ENCODE results near the gene TCP11X1.
"Not testable (repeated sequence)": the region's sequence is repeated elsewhere in the genome, so short reads cannot be mapped to it uniquely, and the experiment has no call there.

Gene TCP11X1

DNA sequence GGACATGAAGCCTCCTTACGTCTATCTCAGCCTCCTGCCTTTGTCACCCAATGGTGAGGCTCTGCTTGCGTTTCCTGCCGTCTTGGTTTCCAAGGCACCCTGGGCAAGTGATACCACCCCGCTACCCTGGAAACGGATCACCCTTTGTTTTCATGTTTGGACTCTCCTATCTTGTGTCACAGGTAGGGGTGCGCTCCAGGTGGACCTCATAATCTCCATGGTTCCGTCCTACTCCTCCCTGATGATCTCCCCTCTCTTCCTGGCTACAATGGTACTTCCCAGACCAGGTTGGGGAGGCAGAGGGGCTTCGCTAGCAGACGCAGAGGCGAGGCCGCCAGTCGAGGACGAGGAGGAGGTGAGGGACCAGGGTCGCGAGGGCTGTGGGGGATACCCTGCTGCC, at the start of gene TCP11X1:
TCP11X1 (plus strand) TSS at position 316 of the 400 bp plus-strand sequence.
- not testable (repeated sequence) for DNase-seq

DNA sequence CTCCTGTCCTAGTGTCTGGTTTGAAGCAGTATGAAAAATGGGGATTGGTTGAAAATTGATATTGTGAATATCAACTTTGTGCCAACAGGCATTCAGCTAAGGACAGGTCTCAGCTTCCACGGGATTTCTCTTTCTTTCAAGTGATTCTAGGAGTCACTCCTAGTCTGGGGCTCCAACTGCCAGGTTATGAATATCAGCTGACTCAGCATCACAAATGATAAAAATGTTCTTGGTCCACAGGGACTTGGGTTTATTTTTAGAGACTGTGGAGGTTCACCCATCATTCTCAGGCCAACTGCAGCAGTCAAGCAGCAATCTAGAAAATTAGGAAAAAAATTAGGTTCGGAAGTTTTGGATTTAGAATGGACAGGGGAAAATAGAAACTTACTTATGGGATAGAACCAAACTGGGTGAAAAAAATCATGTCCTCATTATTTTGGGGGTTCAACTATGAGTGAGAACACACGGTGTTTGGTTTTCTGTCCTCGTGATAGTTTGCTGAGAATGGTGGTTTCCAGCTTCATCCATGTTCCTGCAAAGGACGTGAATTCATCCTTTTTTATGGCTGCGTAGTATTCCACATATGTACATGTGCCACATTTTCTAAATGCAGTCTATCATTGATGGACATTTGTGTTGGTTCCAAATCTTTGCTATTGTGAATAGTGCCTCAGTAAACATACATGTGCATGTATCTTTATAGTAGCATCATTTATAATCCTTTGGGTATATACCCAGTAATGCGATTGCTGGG, 29.0 kb upstream of the TCP11X1 start:
- no peak for DNase-seq

- DNase-seq: not testable (repeated sequence)
Observed at GRCh38 chrX:102207940-102208339, 7.2 kb upstream of the TCP11X1 start.

DNA sequence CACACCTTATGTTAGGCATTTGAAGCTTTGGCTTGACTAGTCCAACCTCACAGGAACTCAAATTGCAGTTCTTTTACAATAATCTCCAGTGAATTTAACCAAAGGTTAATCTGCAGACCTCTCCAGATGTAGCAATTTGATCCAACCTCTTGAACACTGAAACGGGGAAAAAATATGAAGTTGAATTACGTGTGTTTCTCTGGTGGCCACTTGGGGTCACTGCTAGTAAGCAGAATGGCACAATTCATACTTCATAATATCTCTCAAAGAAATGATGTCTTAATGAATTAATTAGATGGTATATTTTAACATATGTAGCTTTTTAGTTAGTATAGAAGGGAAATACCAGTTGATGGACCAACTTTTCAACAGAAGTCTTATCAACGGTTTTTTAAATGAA, 1.4 kb downstream of the TCP11X1 start:
- not testable (repeated sequence) for DNase-seq

GRCh38 chrX:102235678-102236077, 20.6 kb downstream of the TCP11X1 start:
- DNase-seq: not testable (repeated sequence)

GRCh38 chrX:102240265-102240664, 25.2 kb downstream of the TCP11X1 start:
- not testable (repeated sequence) for DNase-seq

DNA sequence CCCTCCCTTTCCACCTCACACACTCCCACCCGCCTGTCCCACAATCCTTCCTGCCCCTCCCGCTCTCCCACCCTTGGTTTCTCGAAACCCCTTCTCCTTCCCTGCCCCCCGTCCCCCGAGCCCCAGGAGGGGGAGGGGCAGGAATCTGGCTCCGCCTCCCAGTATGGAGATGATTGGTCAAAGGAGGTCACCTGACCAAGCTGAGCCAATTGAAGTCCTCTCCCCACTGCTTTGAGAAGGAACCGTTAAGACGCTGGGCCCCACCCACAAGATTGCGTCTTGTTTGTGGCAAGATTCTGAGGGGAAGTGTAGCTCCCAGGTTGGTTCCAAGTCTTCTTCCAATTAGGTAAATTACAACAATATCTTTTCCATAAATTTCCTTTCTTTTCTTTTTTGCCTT, 31.8 kb downstream of the TCP11X1 start, which contains the start of gene NXF2:
NXF2 (plus strand) TSS at position 275 of the 400 bp plus-strand sequence. CDS start 59,912 bp downstream, outside the sequence.
- DNase-seq: not testable (repeated sequence)

- not testable (repeated sequence) for DNase-seq
Observed at GRCh38 chrX:102272231-102272630, 57.1 kb downstream of the TCP11X1 start.

Data from DMS79 treated with DMSO at 0.1 percent for 48 hours (cell line).